Daoy (cell line): ENCODE data around the gene COL11A2. TPM values are rescaled to one million over a fixed set of nuclear protein-coding genes. Genes with fewer than 3 reads are reported as not detected.
"Not testable (repeated sequence)": the region's sequence is repeated elsewhere in the genome, so short reads cannot be mapped to it uniquely, and the experiment has no call there.

Experiments
- DNase-seq: peaks from one replicate; pipeline ENCODE4 v3.0.0-alpha.2; 2015; ENCODE audit warnings: low read depth
- total RNA-seq: library from RNA; depleted of rRNA; stranded (reverse); fragments of >200 nt; shearing (Covaris generic); gene quantifications from 2 replicates; pipeline ENCODE4 v1.2.3, GENCODE V29; 2014; rRNA removed

The COL11A2 gene
- 1.6 and 5.5 TPM in 2 replicates for total RNA-seq

DNA sequence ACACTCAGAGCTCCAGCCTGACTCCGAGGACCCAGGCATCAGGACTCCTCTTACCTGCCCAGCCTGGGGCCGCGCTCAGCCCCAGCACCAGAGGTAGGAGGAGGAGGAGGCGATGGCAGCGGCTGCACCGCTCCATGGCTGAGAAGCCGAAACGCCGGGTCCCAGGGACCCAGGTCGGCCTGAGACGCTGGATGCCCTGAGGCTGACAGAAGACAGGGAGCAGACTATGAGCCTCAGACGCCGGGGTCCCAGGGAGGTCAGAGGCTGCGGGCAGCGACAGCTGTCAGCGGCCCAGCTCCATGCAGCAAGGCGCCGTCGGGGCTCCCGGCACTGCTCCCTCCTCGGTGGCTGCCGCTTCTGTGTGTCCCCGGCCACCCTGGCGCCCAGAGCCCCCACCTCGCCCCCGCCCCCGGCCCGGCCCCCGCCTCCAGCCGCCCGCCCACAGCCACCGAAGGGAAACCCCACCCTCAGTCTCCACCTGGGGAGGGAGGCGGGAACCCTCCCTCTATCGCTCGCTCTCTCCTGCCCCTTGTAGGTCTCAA is at the start of gene COL11A2:
Gene COL11A2 (minus strand): TSS at position 363 of the 542 bp plus-strand sequence. CDS start 227 bp downstream, at position 136.
- no peak for DNase-seq

GRCh38 chr6:33241968-33242367 is 49.7 kb upstream of the COL11A2 start:
- DNase-seq, result no peak

DNA sequence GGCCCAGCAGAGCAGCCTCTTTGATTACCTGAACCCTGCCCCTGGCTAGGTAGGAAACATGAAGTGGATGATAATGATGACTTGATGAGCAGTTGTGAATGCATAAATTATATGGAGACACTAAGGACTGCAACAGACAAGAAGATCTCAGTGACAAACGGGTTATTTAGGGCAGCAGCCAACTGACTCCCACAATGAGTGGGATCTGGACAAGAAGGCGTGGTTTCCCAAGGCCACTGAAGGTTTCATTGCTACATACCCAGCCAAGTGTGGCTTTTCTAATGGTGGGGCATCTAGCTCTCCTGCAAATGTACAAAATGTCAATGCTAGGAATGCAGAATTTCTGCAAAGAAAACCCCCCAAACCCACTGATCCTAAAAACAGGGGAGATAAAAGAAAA is 45.5 kb upstream of the COL11A2 start:
- no peak for DNase-seq

- no peak for DNase-seq
Observed at GRCh38 chr6:33236852-33237251, 44.6 kb upstream of the COL11A2 start.

DNA sequence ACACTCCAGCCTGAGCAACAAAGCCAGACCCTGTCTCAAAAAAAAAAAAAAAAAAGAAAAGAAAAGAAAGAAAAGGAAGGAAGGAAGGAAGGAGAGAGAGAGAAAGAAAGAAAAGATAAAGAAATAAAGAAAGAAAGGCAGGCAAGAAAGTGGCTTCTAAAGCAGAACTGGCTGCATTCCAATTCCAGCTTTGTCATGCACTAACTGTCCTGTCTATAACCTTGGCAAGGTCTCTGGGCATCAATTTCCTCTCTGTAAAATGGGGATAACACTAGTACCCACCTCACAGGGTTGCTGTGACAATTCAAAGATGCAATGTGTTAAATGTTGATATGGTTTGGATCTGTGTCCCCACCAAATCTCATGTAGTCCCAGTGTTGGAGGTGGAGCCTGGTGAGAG is 44.1 kb upstream of the COL11A2 start:
- DNase-seq, result no peak

GRCh38 chr6:33235221-33235634 is 43.0 kb upstream of the COL11A2 start:
- no peak for DNase-seq

DNA sequence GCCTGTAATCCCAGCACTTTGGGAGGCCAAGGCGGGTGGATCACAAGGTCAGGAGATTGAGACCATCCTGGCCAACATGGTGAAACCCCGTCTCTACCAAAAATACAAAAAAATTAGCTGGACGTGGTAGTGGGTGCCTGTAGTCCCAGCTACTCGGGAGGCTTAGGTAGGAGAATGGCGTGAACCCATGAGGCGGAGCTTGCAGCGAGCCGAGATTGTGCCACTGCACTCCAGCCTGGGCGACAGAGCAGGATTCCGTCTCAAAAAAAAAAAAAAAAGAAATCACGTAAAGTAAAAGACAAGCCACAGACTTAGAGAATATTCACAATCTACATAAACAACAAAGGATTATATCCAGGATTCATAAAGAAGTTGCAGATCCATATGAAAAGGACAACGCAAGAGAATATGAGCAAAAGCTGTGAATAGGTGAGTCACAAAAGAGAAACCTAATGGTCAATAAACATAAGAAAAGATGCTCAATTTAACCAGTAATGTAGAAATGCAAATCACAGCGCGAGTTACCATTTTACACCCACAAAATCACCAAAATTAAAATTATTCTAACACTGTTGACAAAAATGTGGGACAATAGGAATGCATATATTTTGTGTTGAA is 34.3 kb upstream of the COL11A2 start:
- not testable (repeated sequence) for DNase-seq

DNA sequence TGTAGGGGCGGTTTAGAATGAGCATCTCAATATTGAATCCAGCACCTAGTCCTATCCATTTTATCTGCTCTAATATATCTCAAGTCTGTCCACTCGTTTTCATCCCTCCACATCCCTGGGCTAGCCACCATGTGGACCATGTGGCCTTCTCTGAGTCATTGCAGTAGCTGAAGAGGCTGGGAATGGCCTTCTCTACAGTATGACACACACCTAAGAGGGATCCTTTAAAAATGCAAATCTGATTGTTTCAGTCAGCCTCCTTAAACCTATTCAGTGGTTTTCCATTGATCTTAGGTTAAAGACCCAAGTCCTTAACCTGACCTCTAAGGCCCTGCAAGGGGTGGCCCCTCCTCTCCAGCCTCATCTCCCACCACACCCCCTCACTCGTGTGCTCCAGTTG is 25.4 kb upstream of the COL11A2 start:
- DNase-seq, result no peak

GRCh38 chr6:33217246-33217645 is 25.0 kb upstream of the COL11A2 start:
- DNase-seq, result no peak

- DNase-seq, result no peak
Observed at GRCh38 chr6:33216117-33216649, 23.9 kb upstream of the COL11A2 start.

DNA sequence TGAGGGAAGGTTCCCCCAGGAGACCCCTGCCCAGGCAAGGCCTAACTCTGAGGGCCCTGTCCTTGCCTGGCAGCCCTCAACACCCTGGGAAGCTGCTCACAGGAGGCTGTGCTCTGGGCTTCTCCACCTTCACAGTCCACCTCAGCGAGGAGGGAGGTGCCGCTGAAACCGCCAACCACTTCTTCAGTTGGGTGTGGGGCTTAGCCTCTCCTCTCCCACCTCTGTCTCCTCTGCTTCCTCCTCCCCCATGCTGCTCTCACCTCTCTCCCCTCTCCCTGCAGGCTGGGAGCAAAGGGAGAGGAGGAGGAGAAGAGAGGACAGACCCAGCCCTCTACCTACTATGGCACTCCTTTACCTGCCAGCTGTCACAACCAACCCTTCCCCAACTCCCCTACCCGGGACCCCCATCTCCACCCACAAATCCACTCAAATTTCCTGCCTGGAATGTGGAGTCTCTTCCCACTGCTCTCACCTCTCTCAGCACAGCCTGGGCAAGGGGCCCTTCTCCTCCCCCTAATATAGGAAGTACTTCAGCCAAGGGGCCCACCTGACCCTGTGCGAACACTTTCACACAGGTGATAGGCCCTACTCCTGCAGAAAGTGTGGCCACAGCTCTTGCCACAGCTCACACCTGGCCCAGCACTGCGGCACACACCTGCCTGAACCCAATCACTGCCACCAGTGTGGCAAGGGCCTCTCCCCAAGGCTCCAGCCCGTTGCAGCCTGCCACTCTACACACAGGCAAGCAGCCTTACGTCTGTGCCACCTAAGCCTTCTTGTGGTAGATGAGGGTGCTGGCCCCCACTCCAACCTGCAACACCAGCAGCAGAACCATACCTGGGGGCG is 23.2 kb upstream of the COL11A2 start:
- DNase-seq, result no peak

DNA sequence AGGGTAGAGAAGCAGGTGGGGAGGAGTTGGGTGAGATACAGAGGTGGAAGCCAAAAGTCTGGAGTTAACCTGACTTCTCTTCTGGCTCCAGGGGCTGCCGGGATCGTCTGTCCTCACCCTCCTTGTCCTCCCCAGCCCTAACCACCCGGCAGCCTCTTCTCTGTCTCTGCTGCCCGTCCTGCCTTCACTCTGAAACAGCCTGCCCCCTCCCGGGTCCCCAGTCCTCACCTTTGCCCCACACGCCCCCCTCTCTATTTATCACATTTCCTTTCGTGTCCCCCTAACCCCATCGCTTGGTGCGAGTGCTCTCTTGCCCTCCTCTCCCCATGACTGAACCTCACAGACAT is 21.7 kb upstream of the COL11A2 start:
- DNase-seq, result no peak

GRCh38 chr6:33213166-33213988 is 21.1 kb upstream of the COL11A2 start:
- peak; percentile 46 for DNase-seq

- DNase-seq, result no peak
Observed at GRCh38 chr6:33212857-33213165, 20.5 kb upstream of the COL11A2 start.

DNA sequence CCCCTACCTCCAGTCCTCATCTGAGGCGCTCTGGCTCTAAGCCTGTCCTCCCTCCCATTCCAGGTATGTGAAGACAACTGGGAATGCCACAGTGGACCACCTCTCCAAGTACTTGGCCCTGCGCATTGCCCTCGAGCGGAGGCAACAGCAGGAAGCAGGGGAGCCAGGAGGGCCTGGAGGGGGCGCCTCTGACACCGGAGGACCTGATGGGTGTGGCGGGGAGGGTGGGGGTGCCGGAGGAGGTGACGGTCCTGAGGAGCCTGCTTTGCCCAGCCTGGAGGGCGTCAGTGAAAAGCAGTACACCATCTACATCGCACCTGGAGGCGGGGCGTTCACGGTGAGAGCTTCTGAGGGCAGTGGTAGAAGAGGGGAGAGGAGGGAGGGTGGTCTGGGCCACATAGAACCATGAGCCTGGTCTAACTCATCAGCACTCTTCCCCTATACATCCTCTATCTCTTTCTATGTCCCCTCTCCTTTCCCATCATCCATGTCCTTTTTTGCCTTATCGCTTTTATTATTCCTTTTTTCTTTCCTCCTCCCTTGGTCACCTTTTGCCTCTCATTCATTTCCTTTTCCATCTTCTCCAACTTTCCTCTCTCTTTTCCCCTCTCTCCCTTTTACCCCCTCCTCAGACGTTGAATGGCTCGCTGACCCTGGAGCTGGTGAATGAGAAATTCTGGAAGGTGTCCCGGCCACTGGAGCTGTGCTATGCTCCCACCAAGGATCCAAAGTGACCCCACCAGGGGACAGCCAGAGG is 19.6 kb upstream of the COL11A2 start:
- DNase-seq, result no peak

- DNase-seq, result no peak
Observed at GRCh38 chr6:33211136-33211535, 18.9 kb upstream of the COL11A2 start.

GRCh38 chr6:33209856-33210255 is 17.6 kb upstream of the COL11A2 start:
- DNase-seq, result no peak

DNA sequence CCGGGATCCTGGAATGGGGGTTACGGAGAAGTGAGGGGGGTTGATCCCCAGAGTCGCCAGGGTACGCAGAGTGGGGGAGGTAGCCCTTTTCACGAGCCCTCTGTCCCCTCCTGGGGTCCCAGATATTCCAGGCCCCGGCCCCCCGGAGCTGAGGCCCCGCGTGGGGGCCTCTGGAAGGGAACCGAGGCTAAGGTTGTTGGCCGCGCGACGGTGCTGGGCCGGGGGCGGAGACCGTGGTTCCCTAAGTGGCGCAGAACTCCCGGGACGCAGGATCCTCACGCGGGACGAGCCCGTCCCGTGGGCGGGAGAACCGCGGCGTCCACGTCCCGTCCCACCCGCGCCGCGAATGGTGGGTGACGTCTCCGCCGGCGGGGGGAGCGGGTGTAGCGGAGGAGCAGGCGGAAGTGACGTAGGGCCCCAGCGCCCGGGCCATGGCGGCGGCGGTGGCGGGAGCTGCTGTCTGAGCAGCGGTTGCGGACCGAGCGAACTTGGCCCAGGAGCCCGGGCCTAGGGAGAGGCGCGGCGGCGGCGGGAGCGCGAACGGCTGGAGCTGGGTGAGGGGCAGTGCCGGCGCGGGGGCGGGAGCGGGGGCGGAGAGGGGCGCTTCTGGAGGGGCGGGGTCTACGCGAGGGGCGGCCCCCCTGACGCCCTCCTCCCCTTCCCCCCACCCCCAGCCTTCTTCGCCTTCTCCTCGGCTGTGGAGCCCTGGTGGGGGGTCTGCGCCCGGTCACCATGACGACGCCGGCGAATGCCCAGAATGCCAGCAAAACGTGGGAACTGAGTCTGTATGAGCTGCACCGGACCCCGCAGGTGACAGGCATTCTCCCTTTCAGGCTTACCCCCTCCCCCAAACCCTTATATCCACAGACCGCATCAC is 16.1 kb upstream of the COL11A2 start, which contains the start of gene RING1:
Gene RING1 (plus strand): TSS at position 410 of the 877 bp plus-strand sequence. CDS start 323 bp downstream, at position 733.
- peak; percentile 87 for DNase-seq

GRCh38 chr6:33207552-33208090 is 15.4 kb upstream of the COL11A2 start:
- peak; percentile 69 for DNase-seq
